HG03097 (cell line): ENCODE results near the gene CLCNKB.
"Not testable (repeated sequence)": the region's sequence is repeated elsewhere in the genome, so short reads cannot be mapped to it uniquely, and the experiment has no call there.

Experiments used
- ATAC-seq: cut with Tn5 transposase; IDR thresholded peaks from one replicate; pipeline ENCODE4 v1.9.1; 2021; ENCODE audit not compliant: unreplicated experiment, low FRiP score

The CLCNKB gene

GRCh38 chr1:16055613-16056520, 12.3 kb downstream of the CLCNKB start:
- no peak for ATAC-seq

- ATAC-seq: not testable (repeated sequence)
Observed at GRCh38 chr1:16056521-16056912, 12.9 kb downstream of the CLCNKB start.

GRCh38 chr1:16057314-16057915, 13.8 kb downstream of the CLCNKB start:
- ATAC-seq: not testable (repeated sequence)

DNA sequence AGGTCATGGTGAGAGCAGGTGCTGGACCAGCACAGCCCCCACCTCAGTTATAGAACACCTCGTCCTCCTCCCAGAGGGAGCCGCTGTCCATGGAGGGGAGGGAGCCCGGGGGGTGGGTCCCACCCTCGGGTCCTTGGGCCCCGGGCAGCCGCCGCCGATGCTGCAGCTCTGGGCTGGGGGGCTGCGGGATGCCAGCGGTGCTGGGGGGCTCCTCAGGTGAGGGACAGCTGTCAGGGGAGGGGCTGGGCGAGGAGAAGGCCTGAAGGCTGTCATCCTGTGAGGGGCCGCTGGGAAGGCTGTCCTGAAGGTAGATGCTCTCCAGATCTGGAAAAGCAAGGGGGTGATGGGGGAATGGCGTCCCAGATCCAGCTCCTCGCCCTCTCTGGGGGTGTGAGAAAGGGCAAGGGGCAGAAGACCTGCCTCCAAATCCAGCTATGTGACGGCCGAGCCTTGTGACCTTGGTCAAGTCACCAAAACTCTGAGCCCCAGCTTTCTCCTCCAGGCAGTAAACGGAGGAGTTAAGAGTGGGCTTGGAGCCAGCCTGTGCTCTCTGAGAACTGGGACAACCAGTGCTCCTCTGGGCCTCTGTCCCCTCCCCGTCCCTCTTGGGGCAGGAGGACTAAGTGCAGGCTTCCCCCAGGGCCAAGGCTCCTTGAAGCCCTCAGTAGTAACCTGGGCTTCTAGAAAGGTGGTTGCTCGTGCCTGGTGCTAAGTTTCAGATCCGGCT, 15.0 kb downstream of the CLCNKB start:
- ATAC-seq: not testable (repeated sequence)

- ATAC-seq: no peak
Observed at GRCh38 chr1:16061266-16061665, 17.7 kb downstream of the CLCNKB start.

DNA sequence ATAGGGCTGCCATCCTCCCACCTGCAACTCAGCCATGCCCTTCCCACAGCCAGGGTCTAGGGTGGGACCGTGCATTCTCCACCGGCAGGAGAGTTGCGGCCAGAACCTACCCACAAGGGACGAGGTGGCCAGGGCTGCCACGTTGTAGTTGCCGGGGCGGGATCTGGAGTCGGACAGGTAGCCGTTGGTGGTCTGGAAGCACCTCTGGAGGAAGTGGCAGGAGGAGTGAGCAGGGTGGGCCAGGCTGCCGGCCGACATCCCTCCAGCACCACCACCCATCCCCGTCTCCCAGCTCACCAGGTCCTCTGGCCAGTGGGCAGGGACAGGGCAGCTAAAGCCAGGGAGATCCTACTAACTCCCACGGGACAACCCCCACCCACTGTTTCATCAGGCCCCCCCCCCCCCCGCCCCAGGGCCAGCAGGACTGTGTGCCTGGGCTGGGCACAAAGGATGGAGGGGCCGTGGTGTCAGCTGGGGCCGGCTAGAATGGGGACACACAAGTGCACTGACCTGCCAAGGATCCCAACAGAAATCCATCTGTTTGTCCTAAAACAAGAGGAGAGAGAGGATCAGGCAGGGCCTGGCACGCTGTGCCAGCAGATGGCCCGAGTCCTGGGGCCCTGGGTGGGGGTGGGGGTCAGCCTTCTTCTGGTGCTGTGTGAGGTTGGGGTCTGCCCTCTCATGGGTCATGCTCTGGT, 18.6 kb downstream of the CLCNKB start:
- ATAC-seq: not testable (repeated sequence)

GRCh38 chr1:16062687-16063075, 19.1 kb downstream of the CLCNKB start:
- ATAC-seq: not testable (repeated sequence)

DNA sequence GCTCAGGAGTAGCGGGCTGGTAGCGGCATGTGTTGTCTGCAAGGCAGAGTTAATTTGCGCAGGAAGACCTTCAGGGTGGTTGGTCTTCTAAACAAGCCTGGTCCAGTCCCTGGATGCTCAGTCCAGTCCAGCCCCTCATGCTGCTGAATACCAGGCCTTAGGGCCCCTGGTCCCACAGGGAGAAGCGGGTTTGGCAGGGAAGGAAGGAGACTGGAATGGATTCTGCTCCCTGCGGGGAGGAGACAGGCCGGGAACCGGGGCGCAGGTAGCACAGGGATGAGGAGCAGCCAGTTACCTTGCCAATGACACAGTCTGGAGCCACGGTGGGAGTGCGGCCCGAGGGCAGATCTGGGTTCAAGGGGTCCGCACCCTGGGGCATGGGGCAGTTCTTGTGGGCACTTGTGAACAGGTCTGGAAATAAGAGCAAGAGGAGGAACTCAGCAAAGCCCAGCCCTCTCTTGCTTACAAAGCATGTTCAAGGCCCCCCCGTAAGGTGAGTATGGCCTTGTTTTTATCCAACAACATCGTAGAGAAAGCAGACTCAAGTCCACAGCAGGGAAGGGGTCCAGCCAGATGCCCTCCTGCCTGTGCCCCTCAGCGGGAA, 19.7 kb downstream of the CLCNKB start:
- no peak for ATAC-seq

DNA sequence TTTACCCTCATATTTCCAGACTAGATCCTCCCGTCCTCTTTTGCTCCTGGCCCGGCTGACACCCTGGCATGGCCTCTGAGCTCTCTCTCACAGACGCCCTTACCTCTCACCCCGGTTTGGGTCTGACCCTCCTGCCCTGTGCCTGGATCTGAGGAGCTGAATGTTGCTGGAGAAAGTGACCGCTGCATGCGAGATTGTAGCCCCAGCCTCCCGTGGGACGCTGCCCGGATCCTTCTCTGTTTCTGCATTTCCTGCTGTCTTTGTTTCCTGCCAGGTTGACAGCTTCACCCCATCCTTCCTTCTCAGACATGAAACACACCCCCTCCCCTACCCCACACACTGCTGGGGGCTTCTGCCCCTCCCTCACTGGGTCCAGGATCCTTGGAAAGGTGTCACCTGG, 20.3 kb downstream of the CLCNKB start:
- ATAC-seq: no peak

DNA sequence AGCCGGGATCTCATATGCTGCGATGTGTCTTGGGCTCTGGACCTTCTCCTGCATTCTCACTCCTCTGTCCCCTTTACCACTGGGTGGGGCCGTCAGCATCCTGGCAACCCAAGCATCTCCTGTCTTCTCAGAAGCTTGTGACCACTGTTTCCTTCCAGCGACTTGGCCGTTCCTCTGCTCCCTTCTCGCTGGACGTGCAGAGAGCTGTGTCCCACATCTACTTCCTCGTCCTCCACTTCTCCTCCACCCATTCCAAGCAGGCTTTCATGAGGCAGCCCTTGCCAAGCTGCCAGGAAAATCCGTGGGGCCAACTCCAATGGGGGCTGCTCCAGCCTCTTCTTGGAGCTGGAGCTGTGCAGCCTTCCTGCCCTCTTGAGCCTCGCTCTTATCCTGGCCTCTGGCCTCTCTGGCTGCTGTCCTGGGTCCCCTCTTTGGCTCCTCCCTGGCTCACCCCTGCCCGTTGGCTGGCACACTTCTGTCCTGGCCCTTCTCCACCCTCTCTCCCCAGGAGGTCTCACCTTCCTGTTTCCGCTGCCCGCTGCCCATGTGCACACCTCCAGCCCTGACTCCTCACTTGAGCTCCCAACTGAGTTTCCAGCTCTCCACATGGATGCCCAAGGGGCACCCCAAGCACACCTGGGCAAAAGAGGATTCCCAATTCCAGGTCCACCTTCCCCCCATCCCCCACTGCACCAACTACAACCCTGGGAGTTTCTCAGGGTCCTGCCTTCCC, 21.1 kb downstream of the CLCNKB start:
- no peak for ATAC-seq

DNA sequence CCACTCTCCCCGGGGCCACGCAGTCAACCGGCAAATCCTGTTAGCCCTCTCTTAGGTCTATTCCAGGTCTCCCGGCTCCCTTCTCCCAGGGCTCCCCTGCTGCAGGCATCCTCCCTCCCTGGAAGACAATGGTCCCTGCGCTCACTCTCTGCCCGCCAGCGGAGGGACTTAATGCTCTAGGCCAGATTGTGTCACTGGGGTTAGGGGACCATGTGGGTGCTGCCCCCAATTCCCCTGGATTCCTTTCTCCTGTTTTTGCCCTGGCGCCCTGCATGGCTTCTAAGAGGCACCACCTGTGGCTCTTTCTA, 21.6 kb downstream of the CLCNKB start:
- no peak for ATAC-seq

- no peak for ATAC-seq
Observed at GRCh38 chr1:16066245-16066644, 22.7 kb downstream of the CLCNKB start.

DNA sequence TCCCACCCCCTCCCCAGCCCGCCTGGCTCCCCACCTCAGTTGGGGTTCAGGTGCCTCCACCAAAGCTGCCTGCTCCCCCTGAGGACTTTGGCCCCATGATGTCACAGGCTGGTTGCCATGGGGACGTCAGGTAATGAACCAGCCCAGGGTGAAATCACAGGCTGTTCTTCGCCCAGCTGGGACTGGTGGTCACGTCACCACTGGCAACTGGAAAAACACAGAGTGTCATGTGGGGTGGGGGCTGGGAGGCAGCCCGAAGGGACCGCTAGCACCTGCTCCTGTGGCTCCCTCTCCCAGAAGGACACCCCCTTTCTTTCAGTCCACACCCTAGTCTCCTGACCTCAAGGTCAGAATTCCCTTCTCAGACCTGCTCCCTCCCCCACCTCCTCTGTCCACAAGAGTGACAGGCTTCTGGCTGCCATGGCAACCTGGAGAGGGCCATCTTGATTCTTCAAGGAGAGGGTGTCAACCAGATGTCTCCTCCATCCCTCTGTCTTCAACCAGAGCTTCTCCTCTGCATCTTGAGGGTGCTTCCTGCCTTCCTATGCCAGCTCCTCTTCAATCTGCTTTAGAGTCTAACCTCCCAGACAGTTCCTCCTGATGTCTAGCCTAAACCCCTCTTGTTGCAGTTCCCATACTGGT, 23.7 kb downstream of the CLCNKB start:
- no peak for ATAC-seq

DNA sequence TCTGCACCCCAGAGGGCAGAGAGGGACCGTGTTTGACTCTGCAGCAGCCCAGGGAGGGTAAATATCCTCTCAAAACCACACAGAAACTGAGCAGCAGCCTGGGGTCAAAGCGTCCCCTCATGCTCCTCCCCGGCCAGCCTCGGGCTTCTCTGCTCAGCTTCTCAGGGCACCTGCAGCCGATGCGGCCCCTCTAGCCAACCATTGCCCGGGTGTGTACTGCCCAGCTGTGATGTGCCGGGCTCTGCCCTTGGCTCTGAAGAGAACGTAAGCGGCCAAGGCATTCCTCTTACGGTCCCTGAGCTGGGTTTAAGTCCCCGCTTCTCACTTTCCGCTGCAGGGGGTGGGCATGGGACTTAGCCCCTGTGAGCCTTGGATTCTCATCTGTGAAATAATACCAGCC, 24.4 kb downstream of the CLCNKB start:
- no peak for ATAC-seq

DNA sequence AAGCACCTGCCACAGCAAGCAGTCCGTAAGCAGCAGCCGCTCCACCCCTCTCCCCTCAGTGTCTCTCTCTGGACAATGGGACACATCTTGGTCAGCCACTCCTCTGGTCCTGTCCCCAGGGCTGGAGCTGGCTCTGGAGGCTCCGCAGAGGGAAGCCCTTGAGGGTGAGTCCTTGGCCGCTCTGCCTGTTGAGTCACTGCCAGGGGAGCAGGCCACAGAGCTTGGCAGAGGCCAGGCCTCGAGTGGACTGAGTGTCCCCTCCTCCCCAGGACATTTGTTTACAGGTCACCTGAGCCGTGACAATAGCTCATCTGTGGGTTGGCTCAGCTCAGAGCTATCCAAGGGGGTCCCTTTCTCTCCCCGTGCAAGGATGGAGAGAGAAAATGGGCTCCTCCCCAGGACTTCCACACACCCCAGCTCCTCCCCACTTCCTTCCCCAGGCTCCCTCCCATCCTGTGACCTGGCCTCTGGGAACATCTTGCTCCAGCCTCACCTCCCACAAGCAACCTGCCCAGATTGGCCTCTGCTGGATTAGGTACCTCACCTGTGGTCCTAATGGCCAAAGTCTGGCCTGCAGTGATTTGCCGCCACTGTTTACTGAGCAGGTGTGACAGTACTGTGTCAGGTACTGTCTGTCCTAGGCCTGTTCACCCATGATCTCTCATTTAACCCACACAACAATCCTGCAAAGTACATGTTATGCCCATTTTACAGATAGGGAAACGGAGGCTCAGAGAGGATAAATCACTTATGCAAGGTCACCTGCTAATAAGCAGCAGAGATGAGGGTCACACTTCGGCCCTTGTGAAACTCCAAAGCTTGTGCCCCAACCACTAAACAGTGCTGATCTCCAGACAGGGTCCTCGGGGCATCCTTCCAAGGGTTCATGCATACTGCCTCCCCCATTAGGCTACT, 25.0 kb downstream of the CLCNKB start:
- no peak for ATAC-seq

GRCh38 chr1:16070640-16071355, 27.2 kb downstream of the CLCNKB start:
- no peak for ATAC-seq

DNA sequence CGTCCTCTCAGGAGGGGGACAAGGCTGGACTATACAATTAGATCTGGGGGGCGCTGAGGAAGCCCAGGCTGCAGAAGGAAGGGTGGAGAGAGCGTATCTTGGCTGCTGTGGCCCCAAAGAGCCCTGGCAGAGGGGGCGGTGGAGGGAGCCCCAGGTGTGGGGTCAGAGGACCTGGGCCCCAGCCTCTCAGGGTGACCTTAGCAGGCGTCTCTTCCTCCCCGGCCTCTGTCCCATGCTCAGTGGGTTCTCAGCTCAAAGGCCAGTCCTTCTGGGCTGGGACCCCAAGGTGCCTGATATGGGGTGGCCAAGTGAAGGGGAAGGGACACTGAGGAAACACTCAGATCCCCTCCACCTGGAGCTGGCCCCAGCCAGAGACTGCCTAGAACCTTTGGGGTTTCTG, 28.0 kb downstream of the CLCNKB start:
- ATAC-seq: no peak

GRCh38 chr1:16072095-16072494, 28.5 kb downstream of the CLCNKB start:
- no peak for ATAC-seq
